Uterus (tissue), 2 donors: ENCODE results near the gene CALML6.

ENCODE experiments used
- POLR2A ChIP-seq, 2 donors: fragments of 450-650 bp; IDR thresholded peaks; one replicate each; pipeline ENCODE4 v1.6.1; 2016; ENCODE audit warnings: antibody characterized with exemption in 2 of 2, mild to moderate bottlenecking in 1 of 2, moderate library complexity in 1 of 2
- TF ChIP-seq, protein P1 (sequence below), 4 experiments: fragments of 200-600 bp in 2 of 4; fragments of 450-650 bp in 2 of 4; sonication (generic) in 2 of 4; IDR thresholded peaks; one replicate each; pipeline ENCODE4 v1.5.1; 2016 to 2019; ENCODE audit warnings: antibody characterized with exemption in 4 of 4, mild to moderate bottlenecking in 2 of 4, moderate library complexity in 1 of 4

DNA sequence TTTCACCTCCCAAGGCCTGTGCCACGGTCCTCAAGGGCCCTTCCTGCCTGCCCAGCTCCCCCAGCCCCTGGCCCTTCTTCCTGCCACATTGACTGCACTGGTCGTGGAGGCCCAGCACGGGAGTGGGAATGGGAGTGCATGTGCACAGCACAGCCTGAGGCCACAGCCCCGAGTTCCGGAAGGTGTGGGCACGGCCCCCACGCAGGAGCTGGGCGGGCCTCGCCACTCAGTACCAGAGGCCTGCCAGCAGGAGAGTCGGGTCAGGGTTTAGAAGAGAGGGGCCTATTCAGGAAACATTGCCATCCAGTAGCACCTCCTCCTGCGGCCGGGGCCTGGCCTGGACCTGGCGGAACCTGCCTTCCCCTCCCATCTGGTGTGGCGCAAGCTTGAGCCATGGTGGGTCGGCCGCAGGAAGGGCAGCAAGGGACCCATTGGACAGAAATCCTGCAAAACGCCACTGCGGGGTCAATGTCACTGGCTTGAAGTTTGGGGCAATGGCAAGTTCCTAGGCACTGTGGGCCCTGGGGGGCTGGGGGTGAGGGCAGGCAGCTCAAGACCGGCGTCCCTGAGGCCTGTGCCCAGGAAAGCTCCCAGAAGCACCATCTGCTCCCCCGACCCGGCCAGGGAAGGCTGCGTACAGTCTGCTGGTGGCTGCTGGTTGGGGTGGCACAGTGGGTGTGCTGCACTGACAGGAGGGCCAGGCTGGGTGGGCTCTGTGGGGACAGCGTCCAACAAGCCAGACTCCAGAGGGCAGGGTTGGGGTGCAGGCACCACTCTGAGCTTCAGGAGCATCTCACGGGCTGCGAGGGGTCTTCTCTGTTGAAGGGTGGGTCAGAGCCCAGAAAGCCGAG is 5.8 kb downstream of the CALML6 start:
- TF ChIP-seq POLR2A (IDR thresholded peaks at IDR 0.05): no peak
- TF ChIP-seq, protein P1, sequence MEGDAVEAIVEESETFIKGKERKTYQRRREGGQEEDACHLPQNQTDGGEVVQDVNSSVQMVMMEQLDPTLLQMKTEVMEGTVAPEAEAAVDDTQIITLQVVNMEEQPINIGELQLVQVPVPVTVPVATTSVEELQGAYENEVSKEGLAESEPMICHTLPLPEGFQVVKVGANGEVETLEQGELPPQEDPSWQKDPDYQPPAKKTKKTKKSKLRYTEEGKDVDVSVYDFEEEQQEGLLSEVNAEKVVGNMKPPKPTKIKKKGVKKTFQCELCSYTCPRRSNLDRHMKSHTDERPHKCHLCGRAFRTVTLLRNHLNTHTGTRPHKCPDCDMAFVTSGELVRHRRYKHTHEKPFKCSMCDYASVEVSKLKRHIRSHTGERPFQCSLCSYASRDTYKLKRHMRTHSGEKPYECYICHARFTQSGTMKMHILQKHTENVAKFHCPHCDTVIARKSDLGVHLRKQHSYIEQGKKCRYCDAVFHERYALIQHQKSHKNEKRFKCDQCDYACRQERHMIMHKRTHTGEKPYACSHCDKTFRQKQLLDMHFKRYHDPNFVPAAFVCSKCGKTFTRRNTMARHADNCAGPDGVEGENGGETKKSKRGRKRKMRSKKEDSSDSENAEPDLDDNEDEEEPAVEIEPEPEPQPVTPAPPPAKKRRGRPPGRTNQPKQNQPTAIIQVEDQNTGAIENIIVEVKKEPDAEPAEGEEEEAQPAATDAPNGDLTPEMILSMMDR (IDR thresholded peaks at IDR 0.05): no peak
